Measurements from ENCODE around the gene TTC23. TPM values are rescaled to one million over a fixed set of nuclear protein-coding genes. Genes with fewer than 3 reads are reported as not detected.

The TTC23 gene
- total and polyA plus RNA-seq, 8 donors, result 14.0 to 41.7 (median 36.2) TPM

- intact Hi-C loops (cut with DNase I), result no loop called here
- no peak for ATAC-seq
- no peaks in the 10 kb centered on the region for H3K27me3 ChIP-seq
- DNase-seq, result no peak
- no peaks in the 10 kb centered on the region for H3K4me1 ChIP-seq
- no peak overlapping the region for H3K27ac ChIP-seq
- H3K4me3 ChIP-seq, result no peak overlapping the region
- H3K36me3 ChIP-seq, result peaks cover 0 to under 1% of the 10 kb centered on the region in 2 donors
- TF ChIP-seq CTCF (IDR thresholded peaks at IDR 0.05), result no peak
- no peaks in the 10 kb centered on the region for H3K9me3 ChIP-seq
These were observed 18.5 kb downstream of the TTC23 start for GRCh38 chr15:99230867-99231266.

- peaks cover 0 to 9% of the 10 kb centered on the region in 2 donors for H3K36me3 ChIP-seq
- H3K4me3 ChIP-seq, result no peak overlapping the region
- no peaks in the 10 kb centered on the region for H3K27me3 ChIP-seq
- DNase-seq (no peak), ATAC-seq (no peak)
- intact Hi-C loops (cut with DNase I), result no loop called here
- H3K9me3 ChIP-seq, result no peaks in the 10 kb centered on the region
- no peaks in the 10 kb centered on the region for H3K4me1 ChIP-seq
- H3K27ac ChIP-seq, result no peak overlapping the region
- TF ChIP-seq CTCF (IDR thresholded peaks at IDR 0.05), result no peak
These were observed 21.1 kb downstream of the TTC23 start for GRCh38 chr15:99228120-99228770.

GRCh38 chr15:99226802-99227201 is 22.6 kb downstream of the TTC23 start:
- TF ChIP-seq CTCF (IDR thresholded peaks at IDR 0.05), result no peak
- Histone ChIP-seq H3K9me3 (no peaks in the 10 kb centered on the region), H3K27me3 (no peaks in the 10 kb centered on the region), H3K4me1 (no peaks in the 10 kb centered on the region), H3K36me3 (peaks cover 0 to 9% of the 10 kb centered on the region in 2 donors), H3K4me3 (no peak overlapping the region), H3K27ac (no peak overlapping the region)
- intact Hi-C loops (cut with DNase I), result no loop called here
- DNase-seq (no peak), ATAC-seq (no peak)

- Histone ChIP-seq H3K4me1 (no peaks in the 10 kb centered on the region), H3K27me3 (no peaks in the 10 kb centered on the region), H3K4me3 (no peak overlapping the region), H3K36me3 (peaks cover 0 to 16% of the 10 kb centered on the region in 2 donors), H3K27ac (no peak overlapping the region), H3K9me3 (no peaks in the 10 kb centered on the region)
- ATAC-seq (no peak), DNase-seq (no peak)
- no peak for TF ChIP-seq CTCF (IDR thresholded peaks at IDR 0.05)
- intact Hi-C loops (cut with DNase I), result no loop called here
These were observed 24.8 kb downstream of the TTC23 start for GRCh38 chr15:99224372-99225214.

GRCh38 chr15:99213187-99213811 is 36.1 kb downstream of the TTC23 start:
- intact Hi-C loops (cut with DNase I), result loop anchor here in 1 of 2 donors (2.0 kb wide), 1 partner anchor 112 kb away; no protein-coding TSS in a partner anchor
- Histone ChIP-seq H3K9me3 (no peaks in the 10 kb centered on the region), H3K27ac (no peak overlapping the region)

More at GRCh38 chr15:99213187-99213811, 36.1 kb downstream of the TTC23 start:
- H3K27me3 ChIP-seq, result no peaks in the 10 kb centered on the region
- H3K4me1 ChIP-seq, result no peaks in the 10 kb centered on the region
- H3K4me3 ChIP-seq, result no peak overlapping the region
- TF ChIP-seq CTCF (IDR thresholded peaks at IDR 0.05), result peak; percentile 70 to 79
- DNase-seq, result peak in 3 of 4 donors; percentile 50 to 74 (median 61)
- peak; percentile 96 for ATAC-seq
- peaks cover 0 to 6% of the 10 kb centered on the region in 2 donors for H3K36me3 ChIP-seq
